ENCODE results near the gene IQSEC1. TPM values are rescaled to one million over a fixed set of nuclear protein-coding genes. Genes with fewer than 3 reads are reported as not detected.

The IQSEC1 gene
- total and polyA plus RNA-seq, 9 of the 15 experiments (the other 6 are each of a cell fraction or from before 2014, with no cell fraction given): 0.56 to 39.0 (median 6.8) TPM

DNA sequence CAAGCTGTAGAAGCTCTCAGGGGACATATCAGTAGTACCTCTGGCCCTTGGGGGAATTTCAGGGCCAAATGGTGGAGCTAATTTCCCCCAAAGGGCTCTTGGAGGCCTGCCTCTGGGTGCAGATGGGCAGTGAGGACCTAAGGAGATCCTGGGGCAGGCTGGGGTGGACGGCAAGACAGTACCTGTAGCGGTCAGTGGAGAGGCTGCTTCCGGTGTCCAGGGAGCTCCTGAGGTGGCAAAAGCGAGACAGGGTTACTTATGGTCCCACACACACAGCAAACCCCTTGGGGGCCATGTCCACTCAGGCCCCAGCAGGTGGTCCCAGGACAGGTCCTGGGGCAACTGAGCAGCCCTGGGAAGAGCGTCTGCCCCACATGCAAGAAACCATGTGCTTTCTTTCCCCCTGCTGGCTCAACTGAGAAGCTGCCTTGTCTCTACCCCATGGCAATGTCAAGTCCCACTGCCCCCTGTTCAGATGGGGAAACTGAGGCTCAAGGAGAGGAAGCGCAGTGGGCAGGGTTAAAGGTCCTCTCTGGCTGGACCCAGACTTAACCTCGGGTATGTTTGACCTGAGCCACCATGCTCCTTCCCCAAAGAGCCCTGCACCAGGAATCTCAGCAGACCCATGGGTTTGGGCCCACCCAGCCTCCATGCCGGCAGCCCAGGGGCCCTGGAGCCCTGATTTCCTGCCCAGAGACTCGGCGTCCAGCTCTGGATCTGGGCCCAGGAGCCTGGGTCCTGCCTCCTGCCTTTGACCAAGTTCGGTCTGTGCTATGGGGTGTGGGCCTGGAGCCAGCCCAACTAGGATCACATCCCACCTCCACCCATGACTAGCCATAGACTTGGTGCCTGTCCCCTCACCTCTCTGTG lies 25.7 kb downstream of the IQSEC1 start (continued):
- TF ChIP-seq, protein P1, sequence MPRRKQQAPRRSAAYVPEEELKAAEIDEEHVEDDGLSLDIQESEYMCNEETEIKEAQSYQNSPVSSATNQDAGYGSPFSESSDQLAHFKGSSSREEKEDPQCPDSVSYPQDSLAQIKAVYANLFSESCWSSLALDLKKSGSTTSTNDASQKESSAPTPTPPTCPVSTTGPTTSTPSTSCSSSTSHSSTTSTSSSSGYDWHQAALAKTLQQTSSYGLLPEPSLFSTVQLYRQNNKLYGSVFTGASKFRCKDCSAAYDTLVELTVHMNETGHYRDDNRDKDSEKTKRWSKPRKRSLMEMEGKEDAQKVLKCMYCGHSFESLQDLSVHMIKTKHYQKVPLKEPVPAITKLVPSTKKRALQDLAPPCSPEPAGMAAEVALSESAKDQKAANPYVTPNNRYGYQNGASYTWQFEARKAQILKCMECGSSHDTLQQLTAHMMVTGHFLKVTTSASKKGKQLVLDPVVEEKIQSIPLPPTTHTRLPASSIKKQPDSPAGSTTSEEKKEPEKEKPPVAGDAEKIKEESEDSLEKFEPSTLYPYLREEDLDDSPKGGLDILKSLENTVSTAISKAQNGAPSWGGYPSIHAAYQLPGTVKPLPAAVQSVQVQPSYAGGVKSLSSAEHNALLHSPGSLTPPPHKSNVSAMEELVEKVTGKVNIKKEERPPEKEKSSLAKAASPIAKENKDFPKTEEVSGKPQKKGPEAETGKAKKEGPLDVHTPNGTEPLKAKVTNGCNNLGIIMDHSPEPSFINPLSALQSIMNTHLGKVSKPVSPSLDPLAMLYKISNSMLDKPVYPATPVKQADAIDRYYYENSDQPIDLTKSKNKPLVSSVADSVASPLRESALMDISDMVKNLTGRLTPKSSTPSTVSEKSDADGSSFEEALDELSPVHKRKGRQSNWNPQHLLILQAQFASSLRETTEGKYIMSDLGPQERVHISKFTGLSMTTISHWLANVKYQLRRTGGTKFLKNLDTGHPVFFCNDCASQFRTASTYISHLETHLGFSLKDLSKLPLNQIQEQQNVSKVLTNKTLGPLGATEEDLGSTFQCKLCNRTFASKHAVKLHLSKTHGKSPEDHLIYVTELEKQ (CRISPR knock-in tag; IDR thresholded peaks at IDR 0.05): no peak
- TF ChIP-seq, protein P2, sequence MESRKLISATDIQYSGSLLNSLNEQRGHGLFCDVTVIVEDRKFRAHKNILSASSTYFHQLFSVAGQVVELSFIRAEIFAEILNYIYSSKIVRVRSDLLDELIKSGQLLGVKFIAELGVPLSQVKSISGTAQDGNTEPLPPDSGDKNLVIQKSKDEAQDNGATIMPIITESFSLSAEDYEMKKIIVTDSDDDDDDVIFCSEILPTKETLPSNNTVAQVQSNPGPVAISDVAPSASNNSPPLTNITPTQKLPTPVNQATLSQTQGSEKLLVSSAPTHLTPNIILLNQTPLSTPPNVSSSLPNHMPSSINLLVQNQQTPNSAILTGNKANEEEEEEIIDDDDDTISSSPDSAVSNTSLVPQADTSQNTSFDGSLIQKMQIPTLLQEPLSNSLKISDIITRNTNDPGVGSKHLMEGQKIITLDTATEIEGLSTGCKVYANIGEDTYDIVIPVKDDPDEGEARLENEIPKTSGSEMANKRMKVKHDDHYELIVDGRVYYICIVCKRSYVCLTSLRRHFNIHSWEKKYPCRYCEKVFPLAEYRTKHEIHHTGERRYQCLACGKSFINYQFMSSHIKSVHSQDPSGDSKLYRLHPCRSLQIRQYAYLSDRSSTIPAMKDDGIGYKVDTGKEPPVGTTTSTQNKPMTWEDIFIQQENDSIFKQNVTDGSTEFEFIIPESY (CRISPR knock-in tag; IDR thresholded peaks at IDR 0.05): no peak
- TF ChIP-seq CBX5 (IDR thresholded peaks at IDR 0.05; ENCODE audit: borderline replicate concordance, low read depth): no peak
- TF ChIP-seq, protein P3, sequence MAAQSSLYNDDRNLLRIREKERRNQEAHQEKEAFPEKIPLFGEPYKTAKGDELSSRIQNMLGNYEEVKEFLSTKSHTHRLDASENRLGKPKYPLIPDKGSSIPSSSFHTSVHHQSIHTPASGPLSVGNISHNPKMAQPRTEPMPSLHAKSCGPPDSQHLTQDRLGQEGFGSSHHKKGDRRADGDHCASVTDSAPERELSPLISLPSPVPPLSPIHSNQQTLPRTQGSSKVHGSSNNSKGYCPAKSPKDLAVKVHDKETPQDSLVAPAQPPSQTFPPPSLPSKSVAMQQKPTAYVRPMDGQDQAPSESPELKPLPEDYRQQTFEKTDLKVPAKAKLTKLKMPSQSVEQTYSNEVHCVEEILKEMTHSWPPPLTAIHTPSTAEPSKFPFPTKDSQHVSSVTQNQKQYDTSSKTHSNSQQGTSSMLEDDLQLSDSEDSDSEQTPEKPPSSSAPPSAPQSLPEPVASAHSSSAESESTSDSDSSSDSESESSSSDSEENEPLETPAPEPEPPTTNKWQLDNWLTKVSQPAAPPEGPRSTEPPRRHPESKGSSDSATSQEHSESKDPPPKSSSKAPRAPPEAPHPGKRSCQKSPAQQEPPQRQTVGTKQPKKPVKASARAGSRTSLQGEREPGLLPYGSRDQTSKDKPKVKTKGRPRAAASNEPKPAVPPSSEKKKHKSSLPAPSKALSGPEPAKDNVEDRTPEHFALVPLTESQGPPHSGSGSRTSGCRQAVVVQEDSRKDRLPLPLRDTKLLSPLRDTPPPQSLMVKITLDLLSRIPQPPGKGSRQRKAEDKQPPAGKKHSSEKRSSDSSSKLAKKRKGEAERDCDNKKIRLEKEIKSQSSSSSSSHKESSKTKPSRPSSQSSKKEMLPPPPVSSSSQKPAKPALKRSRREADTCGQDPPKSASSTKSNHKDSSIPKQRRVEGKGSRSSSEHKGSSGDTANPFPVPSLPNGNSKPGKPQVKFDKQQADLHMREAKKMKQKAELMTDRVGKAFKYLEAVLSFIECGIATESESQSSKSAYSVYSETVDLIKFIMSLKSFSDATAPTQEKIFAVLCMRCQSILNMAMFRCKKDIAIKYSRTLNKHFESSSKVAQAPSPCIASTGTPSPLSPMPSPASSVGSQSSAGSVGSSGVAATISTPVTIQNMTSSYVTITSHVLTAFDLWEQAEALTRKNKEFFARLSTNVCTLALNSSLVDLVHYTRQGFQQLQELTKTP (IDR thresholded peaks at IDR 0.05; ENCODE audit: low read depth in 1 of 2, partially characterized antibody in 2 of 2): no peak
- TF ChIP-seq, protein P4, sequence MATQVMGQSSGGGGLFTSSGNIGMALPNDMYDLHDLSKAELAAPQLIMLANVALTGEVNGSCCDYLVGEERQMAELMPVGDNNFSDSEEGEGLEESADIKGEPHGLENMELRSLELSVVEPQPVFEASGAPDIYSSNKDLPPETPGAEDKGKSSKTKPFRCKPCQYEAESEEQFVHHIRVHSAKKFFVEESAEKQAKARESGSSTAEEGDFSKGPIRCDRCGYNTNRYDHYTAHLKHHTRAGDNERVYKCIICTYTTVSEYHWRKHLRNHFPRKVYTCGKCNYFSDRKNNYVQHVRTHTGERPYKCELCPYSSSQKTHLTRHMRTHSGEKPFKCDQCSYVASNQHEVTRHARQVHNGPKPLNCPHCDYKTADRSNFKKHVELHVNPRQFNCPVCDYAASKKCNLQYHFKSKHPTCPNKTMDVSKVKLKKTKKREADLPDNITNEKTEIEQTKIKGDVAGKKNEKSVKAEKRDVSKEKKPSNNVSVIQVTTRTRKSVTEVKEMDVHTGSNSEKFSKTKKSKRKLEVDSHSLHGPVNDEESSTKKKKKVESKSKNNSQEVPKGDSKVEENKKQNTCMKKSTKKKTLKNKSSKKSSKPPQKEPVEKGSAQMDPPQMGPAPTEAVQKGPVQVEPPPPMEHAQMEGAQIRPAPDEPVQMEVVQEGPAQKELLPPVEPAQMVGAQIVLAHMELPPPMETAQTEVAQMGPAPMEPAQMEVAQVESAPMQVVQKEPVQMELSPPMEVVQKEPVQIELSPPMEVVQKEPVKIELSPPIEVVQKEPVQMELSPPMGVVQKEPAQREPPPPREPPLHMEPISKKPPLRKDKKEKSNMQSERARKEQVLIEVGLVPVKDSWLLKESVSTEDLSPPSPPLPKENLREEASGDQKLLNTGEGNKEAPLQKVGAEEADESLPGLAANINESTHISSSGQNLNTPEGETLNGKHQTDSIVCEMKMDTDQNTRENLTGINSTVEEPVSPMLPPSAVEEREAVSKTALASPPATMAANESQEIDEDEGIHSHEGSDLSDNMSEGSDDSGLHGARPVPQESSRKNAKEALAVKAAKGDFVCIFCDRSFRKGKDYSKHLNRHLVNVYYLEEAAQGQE (IDR thresholded peaks at IDR 0.05; ENCODE audit: borderline replicate concordance): peak; percentile 6; the same call in 1 of the 2 replicates
- TF ChIP-seq, protein P4 (CRISPR knock-in tag; IDR thresholded peaks at IDR 0.05; ENCODE audit: low read depth): no peak
